ENCODE results near the gene S1PR4.

Gene S1PR4

DNA sequence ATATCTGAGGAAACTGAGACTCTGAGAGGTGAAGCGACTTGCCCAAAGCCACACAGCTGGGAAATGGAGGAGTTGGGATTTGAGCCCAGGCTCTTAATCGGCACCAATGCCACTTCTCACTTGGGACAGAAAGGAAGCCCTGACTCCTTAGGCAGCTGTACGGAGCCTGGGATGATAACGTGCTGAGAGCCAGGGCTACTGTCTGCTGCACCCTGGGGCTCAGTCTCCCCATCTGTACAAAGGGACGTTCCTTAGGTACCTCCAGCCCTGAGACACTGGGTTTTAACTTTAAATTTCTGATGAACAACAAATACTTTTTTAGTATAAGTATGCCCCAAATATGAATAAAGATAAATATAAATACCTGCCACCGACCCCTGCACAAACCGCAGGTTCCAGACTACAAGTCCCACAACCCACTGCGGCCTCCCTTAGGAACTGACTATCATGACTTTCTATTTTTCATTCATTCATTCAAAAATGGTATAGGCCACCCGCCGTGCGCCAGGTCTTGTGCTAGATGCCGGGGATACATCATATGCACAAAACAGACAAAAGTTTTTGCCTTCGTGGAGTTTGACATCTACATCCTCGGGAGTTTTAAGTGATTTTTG, 6.4 kb downstream of the S1PR4 start:
- Histone ChIP-seq H3K9ac (ENCODE audit: low read length) (no peak overlapping the region), H3K4me3 (ENCODE audit: low read depth, low read length) (peak overlapping the region; percentile 68), H3K36me3 (ENCODE audit: control insufficient read depth, insufficient read depth, low read length) (peaks cover 3% of the 10 kb centered on the region; the same call in 1 of the 2 replicates), H3K9me3 (ENCODE audit: control insufficient read depth, insufficient read depth, low read depth, low read length) (no peaks in the 10 kb centered on the region), H3K4me1 (ENCODE audit: control insufficient read depth, insufficient read depth, low read length) (peaks cover 13% of the 10 kb centered on the region), H3K27me3 (ENCODE audit: control insufficient read depth, insufficient read depth, low read length) (no peaks in the 10 kb centered on the region), H3K27ac (ENCODE audit: low read depth, low read length) (peak overlapping the region; percentile 72; the same call in 1 of the 2 replicates)

DNA sequence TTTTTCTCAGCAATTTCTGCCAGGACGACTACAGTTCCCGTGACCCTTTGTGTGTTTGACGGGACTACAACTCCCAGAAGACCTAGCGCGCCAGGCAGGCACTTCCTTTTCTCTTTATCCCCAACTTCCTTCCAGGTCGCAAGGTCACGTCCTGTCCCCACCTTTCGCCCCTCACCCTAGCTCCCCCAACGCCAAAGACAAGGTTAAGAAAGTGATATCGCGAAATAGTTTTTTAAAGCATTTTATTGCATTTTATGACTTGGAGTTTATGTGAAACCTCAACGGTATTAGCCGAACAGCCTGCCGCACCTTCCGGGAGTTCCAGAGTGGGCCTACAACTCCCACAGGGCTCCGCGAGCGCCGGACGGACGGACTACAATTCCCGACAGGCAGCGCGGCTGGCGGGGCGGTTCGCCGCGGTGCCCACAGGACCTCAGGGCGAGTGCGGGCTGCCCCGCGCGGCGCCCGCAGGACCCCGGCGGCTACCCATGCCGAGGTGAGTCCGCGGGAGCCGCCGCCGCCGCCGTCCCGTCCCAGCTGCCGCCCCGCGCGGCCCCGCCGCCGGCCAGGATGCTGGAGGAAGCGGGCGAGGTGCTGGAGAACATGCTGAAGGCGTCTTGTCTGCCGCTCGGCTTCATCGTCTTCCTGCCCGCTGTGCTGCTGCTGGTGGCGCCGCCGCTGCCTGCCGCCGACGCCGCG, 7.0 kb downstream of the S1PR4 start, which contains the start of gene NCLN:
Gene NCLN (plus strand): TSS at position 470 of the 699 bp plus-strand sequence. CDS start 101 bp downstream, at position 571.
- no peaks in the 10 kb centered on the region for H3K9me3 ChIP-seq (ENCODE audit: control insufficient read depth, insufficient read depth, low read depth, low read length)
- peaks cover 3% of the 10 kb centered on the region; the same call in 1 of the 2 replicates for H3K36me3 ChIP-seq (ENCODE audit: control insufficient read depth, insufficient read depth, low read length)
- H3K4me3 ChIP-seq (ENCODE audit: low read depth, low read length): peak within 1 kb of the TSS; percentile 68
- peaks cover 13% of the 10 kb centered on the region for H3K4me1 ChIP-seq (ENCODE audit: control insufficient read depth, insufficient read depth, low read length)
- peak within 1 kb of the TSS; percentile 93 for H3K9ac ChIP-seq (ENCODE audit: low read length)
- H3K27me3 ChIP-seq (ENCODE audit: control insufficient read depth, insufficient read depth, low read length): no peaks in the 10 kb centered on the region
- H3K27ac ChIP-seq (ENCODE audit: low read depth, low read length): peak within 1 kb of the TSS; percentile 73

DNA sequence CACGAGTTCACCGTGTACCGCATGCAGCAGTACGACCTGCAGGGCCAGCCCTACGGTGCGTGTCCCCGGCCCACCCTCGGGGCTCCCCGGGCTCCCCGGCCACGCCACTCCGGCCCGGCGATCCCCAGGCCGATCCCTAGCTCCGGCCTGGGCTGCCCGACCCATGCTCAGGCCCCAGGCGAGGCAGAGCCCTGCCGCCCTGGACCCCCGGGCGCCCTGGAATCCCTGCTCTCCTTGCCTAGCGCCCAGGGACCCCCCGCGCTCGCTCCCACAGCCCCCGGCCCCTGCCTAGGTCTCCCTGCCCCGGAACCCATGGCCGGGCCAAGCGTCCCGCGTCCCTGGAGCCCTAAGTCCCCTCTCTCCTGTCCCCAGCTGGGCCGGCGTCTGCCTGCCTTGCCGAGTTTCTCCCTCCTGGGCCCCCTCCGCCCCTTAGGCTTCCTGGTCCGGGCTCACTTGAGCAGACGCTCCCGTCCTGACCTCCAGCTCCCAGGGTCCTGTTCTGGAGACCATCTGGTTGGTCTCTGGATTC, 7.7 kb downstream of the S1PR4 start:
- peaks cover 7% of the 10 kb centered on the region; the same call in 1 of the 2 replicates for H3K36me3 ChIP-seq (ENCODE audit: control insufficient read depth, insufficient read depth, low read length)
- peaks cover 13% of the 10 kb centered on the region for H3K4me1 ChIP-seq (ENCODE audit: control insufficient read depth, insufficient read depth, low read length)
- peak overlapping the region; percentile 93 for H3K9ac ChIP-seq (ENCODE audit: low read length)
- peak overlapping the region; percentile 68 for H3K4me3 ChIP-seq (ENCODE audit: low read depth, low read length)
- peak overlapping the region; percentile 73; the same call in 1 of the 2 replicates for H3K27ac ChIP-seq (ENCODE audit: low read depth, low read length)
- no peaks in the 10 kb centered on the region for H3K27me3 ChIP-seq (ENCODE audit: control insufficient read depth, insufficient read depth, low read length)
- no peaks in the 10 kb centered on the region for H3K9me3 ChIP-seq (ENCODE audit: control insufficient read depth, insufficient read depth, low read depth, low read length)

DNA sequence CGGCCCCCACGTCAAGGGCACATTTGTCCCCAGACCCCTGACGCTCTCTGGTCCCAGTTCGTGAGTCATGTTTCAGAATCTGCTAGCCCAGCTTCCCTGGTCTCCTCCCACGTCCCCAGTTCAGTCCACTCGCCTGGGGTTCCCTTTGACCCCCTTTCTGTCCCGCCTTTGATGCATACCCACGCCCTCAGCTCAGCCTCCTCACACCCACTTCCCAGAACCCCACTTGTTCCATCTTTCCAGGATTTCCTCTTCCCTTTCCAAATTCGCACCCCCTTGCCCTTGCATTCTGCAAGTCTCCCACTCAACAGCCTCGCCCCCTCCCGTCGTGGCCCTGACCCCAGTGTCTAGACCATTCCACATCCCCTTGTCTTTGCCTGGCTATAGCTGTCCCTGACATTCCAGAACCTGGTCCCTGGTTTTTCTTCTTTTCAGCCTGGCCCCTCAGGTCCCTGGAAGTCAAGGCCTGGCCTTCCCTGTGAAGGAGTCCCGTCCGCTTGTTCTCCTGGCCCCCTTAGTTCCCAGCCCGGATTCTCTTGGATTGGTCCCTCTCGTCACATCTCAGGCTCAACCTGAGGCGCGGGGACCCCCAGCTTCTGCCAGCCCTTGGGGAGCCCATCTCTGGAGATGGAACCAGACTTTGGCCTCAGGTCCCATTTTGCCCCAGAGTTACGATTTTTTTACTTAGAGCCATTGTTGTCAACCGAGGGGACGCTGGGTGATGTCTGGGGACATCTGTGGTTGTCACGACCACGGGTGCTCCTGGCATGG, 8.5 kb downstream of the S1PR4 start:
- peaks cover 7% of the 10 kb centered on the region; the same call in 1 of the 2 replicates for H3K36me3 ChIP-seq (ENCODE audit: control insufficient read depth, insufficient read depth, low read length)
- no peaks in the 10 kb centered on the region for H3K27me3 ChIP-seq (ENCODE audit: control insufficient read depth, insufficient read depth, low read length)
- peaks cover 13% of the 10 kb centered on the region for H3K4me1 ChIP-seq (ENCODE audit: control insufficient read depth, insufficient read depth, low read length)
- peak overlapping the region; percentile 68 for H3K4me3 ChIP-seq (ENCODE audit: low read depth, low read length)
- no peak overlapping the region for H3K27ac ChIP-seq (ENCODE audit: low read depth, low read length)
- H3K9ac ChIP-seq (ENCODE audit: low read length): peak overlapping the region; percentile 93
- H3K9me3 ChIP-seq (ENCODE audit: control insufficient read depth, insufficient read depth, low read depth, low read length): no peaks in the 10 kb centered on the region

DNA sequence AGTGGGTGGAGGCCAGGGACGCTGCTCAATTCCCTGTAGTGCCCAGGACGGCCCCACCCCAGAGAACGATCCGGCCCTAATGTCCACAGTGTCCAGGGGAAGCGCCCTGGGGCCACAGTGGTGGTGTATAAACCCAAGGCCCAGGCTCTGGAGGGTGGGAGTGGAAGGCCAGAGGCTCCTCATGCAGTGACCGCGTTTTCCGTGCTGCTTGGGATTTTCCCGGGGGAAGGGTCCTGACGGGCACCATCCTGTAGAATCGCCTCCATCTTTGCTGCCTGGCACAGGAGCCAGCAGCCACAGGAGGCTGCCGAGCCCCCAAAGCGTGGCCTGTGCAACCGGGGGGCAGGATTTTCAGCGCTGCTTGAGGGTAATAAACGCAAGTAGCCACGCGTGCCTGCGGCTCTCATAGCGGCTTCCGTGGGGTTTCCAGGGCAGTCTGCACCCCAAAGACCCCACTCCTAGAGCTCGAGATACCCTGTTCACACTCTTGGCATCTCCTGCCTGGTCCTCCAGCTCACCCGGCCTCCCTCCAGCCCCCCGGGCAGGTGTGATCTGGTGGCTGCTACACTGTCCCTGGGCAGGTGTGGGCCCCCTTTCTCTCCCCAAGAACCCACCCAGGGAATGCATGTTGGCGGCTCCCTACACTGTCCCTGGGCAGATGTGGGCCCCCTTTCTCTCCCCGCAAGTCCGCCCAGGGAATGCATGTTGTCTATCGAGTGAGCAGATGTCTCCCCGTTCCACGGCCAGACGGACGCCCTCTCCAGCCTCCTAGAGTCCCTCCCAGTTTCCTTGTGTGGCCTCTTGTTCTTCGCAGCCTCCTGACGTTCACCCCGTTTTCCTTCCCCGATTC, 9.3 kb downstream of the S1PR4 start:
- H3K4me3 ChIP-seq (ENCODE audit: low read depth, low read length): peak overlapping the region; percentile 68; the same call in 1 of the 2 replicates

DNA sequence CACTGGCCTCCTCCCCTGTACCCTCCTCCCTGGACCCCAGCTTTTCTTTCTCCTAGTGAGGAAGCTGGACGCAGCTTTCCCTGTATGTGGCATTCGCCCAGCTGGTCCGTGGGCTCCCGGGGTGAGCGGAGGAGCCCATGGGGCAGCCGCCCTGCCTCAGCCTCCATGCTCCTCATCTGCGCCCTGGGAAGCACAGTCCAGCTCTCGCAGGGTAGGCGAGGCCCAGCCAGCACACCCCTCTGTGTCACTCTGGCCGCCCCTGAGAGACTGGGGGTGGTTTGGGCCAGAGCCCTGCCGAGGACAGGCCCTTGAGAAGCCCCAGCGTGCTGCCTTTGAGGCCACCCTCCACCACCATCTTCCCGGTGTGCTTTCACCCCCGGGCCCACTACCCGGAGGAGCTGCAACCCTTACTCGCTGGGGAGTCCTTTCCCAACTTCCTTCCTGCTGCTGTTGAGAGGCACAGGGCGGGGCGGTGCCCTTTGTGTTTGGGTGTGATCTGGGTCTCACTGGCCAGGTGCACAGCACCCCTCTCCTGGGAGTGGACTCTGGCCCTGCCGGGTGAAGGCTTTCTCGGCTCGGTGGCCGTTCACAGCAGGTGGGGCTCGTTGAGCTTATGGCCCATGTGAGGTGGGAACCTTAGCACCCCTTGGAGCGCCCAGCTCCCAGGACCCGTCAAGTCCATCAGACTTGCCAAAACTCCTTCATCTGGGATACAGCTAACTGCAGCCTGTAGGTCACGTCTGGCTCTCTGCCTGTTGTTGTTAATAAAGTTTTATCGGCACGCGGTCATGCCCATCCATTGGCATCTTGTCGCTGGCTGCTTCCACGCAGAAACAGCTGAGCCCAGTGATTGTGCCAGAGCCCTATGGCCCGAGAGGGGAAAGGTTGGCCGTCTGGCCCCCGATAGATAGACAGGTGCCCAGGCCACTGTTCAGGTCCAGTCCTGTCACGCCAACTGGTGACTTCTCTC, 10.3 kb downstream of the S1PR4 start:
- peaks cover 18% of the 10 kb centered on the region; the same call in 1 of the 2 replicates for H3K36me3 ChIP-seq (ENCODE audit: control insufficient read depth, insufficient read depth, low read length)
- no peaks in the 10 kb centered on the region for H3K27me3 ChIP-seq (ENCODE audit: control insufficient read depth, insufficient read depth, low read length)
- H3K9me3 ChIP-seq (ENCODE audit: control insufficient read depth, insufficient read depth, low read depth, low read length): no peaks in the 10 kb centered on the region
- no peak overlapping the region for H3K27ac ChIP-seq (ENCODE audit: low read depth, low read length)
- peaks cover 13% of the 10 kb centered on the region for H3K4me1 ChIP-seq (ENCODE audit: control insufficient read depth, insufficient read depth, low read length)
- H3K9ac ChIP-seq (ENCODE audit: low read length): no peak overlapping the region
- no peak overlapping the region for H3K4me3 ChIP-seq (ENCODE audit: low read depth, low read length)

More for the DNA sequence above, 9.3 kb downstream of the S1PR4 start:
- Histone ChIP-seq H3K9me3 (ENCODE audit: control insufficient read depth, insufficient read depth, low read depth, low read length) (no peaks in the 10 kb centered on the region), H3K36me3 (ENCODE audit: control insufficient read depth, insufficient read depth, low read length) (peaks cover 10% of the 10 kb centered on the region; the same call in 1 of the 2 replicates), H3K4me1 (ENCODE audit: control insufficient read depth, insufficient read depth, low read length) (peaks cover 13% of the 10 kb centered on the region), H3K27me3 (ENCODE audit: control insufficient read depth, insufficient read depth, low read length) (no peaks in the 10 kb centered on the region), H3K27ac (ENCODE audit: low read depth, low read length) (no peak overlapping the region), H3K9ac (ENCODE audit: low read length) (peak overlapping the region; percentile 30)

DNA sequence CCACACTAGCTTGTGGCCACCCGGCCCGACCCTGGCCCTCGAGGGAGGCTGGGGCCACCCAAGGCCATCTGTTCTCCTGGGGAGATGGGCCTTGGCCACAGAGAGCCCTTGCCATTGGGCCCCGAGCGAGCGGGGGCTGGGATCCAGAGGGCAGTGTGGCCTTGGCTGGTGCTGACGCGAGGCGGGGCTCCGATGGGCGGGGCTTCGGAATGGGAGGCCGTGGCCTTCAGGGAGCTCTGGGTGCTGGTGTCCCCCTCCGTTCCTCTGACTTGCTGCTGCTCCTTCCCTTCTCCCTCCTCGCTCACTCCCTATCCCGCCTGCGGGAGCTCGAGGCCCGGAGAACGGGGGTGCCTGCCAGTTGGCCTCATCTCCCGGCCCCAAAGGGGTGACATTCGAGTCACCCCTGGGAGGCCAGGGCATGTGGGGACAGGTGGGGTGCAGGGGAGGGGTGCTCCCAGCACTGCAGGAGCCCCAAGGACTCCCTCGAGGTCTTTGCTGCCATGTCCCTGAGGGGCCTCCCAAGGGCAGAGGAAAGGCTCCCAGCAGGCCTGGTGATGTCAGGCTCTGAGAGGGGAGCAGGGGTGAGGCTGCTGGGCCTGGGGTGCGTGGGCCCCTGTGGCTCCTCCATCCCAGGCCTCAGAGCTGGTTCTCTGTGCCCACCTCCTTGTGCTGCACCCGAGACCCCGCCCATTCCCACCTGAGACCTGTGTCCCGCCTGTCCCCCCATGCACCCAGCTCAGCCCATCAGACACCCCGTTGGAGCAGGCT, 11.3 kb downstream of the S1PR4 start:
- Histone ChIP-seq H3K9me3 (ENCODE audit: control insufficient read depth, insufficient read depth, low read depth, low read length) (no peaks in the 10 kb centered on the region), H3K36me3 (ENCODE audit: control insufficient read depth, insufficient read depth, low read length) (peaks cover 19% of the 10 kb centered on the region; the same call in 1 of the 2 replicates), H3K9ac (ENCODE audit: low read length) (no peak overlapping the region), H3K27me3 (ENCODE audit: control insufficient read depth, insufficient read depth, low read length) (no peaks in the 10 kb centered on the region), H3K4me1 (ENCODE audit: control insufficient read depth, insufficient read depth, low read length) (peaks cover 13% of the 10 kb centered on the region), H3K4me3 (ENCODE audit: low read depth, low read length) (no peak overlapping the region), H3K27ac (ENCODE audit: low read depth, low read length) (no peak overlapping the region)

DNA sequence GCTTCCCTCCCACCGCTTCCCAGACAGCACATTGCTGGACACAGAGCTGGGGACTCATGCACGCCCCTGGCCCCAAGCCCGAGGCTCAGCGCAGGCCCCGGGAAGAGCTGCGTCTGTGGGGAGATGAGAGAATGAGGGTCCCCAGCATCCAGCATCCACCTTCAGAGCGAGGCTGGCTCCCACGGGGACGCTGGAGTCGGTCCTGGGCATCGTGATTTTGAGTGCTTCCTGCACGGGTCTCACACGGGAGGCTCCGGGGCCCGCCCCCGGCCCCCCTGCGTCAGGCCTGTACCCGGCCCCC, 11.9 kb downstream of the S1PR4 start:
- Histone ChIP-seq H3K27me3 (ENCODE audit: control insufficient read depth, insufficient read depth, low read length) (no peaks in the 10 kb centered on the region), H3K36me3 (ENCODE audit: control insufficient read depth, insufficient read depth, low read length) (peaks cover 19% of the 10 kb centered on the region; the same call in 1 of the 2 replicates), H3K4me1 (ENCODE audit: control insufficient read depth, insufficient read depth, low read length) (peaks cover 13% of the 10 kb centered on the region)

More for the DNA sequence above, 11.9 kb downstream of the S1PR4 start:
- Histone ChIP-seq H3K4me3 (ENCODE audit: low read depth, low read length) (no peak overlapping the region), H3K27ac (ENCODE audit: low read depth, low read length) (no peak overlapping the region), H3K9me3 (ENCODE audit: control insufficient read depth, insufficient read depth, low read depth, low read length) (no peaks in the 10 kb centered on the region), H3K9ac (ENCODE audit: low read length) (no peak overlapping the region)
